Uterine smooth muscle cell (primary cell): ENCODE data around the gene OR6C68. TPM values are rescaled to one million over a fixed set of nuclear protein-coding genes. Genes with fewer than 3 reads are reported as not detected.

Experiments
- total RNA-seq: library from RNA; depleted of rRNA; stranded (reverse); fragments of >200 nt; gene quantifications from 2 replicates; pipeline ENCODE4 v1.2.3, GENCODE V29; 2014

OR6C68 gene
- not detected in 2 replicates for total RNA-seq

GRCh38 chr12:55492078-55492477 lies at the start of gene OR6C68:
Gene OR6C68, plus strand, starts transcription at chr12:55492378. Its CDS starts 0 bp downstream, at chr12:55492378.

GRCh38 chr12:55443776-55444175 lies 48.4 kb upstream of the OR6C68 start, which contains the start of gene OR6C2:
Gene OR6C2, plus strand, starts transcription at chr12:55444076. Its CDS starts 8,138 bp downstream, at chr12:55452214.

DNA sequence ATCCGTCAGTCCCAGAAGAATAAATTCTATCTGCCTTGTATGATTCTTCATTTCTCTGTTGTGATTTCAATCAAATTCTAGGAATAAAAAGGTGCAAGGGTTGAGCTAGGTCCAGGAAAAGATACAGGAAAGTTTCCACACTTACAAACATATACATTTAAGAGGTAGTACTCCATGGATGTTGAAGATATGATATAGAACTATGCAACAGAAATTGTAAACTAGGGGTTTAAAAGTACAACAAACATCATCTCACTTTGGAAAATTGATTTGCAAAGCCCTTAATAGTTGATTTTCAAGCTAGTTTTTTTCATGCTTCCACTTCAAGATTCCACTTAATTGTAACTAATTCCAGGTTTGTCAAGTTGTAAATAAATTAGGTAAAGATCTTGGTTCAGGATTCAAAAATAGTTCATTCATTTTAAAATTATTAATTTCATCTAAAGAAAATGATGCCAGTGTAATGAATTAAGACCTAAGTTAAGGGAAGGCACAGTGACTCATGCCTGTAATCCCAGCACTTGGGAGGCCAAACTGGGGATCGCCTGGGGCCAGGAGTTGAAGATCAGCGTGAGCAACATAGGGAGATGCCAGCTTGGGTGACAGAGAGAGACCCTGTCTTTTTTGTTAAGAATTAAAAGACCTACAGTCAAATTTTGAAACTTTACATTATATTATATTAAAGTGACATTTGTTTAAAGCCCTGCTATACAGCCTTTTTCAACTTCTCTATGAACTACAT lies 21.9 kb upstream of the OR6C68 start, which contains the start of gene OR6C70:
Gene OR6C70 (minus strand): TSS at position 51 of the 742 bp plus-strand sequence. CDS start 0 bp downstream, at position 51.

Other genes starting within 250 kb of the OR6C68 start
- not detected in 2 replicates for gene OR6C74, start 247.8 kb upstream of the OR6C68 start, total RNA-seq
- not detected in 2 replicates for gene OR6C6, start 195.8 kb upstream of the OR6C68 start, total RNA-seq
- not detected in 2 replicates for gene OR6C1, start 178.0 kb upstream of the OR6C68 start, total RNA-seq
- not detected in 2 replicates for gene OR6C3, start 161.6 kb upstream of the OR6C68 start, total RNA-seq
- not detected in 2 replicates for gene OR6C75, start 129.4 kb upstream of the OR6C68 start, total RNA-seq
- not detected in 2 replicates for gene OR6C65, start 91.8 kb upstream of the OR6C68 start, total RNA-seq
- gene OR6C76, start 66.1 kb upstream of the OR6C68 start, total RNA-seq = not detected in 2 replicates
- not detected in 2 replicates for gene OR6C2, start 48.3 kb upstream of the OR6C68 start, total RNA-seq
- not detected in 2 replicates for gene OR6C70, start 22.2 kb upstream of the OR6C68 start, total RNA-seq
- gene OR6C4, start 57.2 kb downstream of the OR6C68 start, total RNA-seq = not detected in 2 replicates
- not detected in 2 replicates for gene OR2AP1, start 80.1 kb downstream of the OR6C68 start, total RNA-seq
- gene OR10P1, start 144.5 kb downstream of the OR6C68 start, total RNA-seq = not detected in 2 replicates
- 26.6 and 47.0 TPM in 2 replicates for gene ITGA7, start 215.5 kb downstream of the OR6C68 start, total RNA-seq
- gene BLOC1S1, start 223.7 kb downstream of the OR6C68 start, total RNA-seq = 89.5 and 92.5 TPM in 2 replicates
- gene RDH5, start 228.0 kb downstream of the OR6C68 start, total RNA-seq = 11.9 and 17.7 TPM in 2 replicates
- 2,861 and 3,471 TPM in 2 replicates for gene CD63, start 236.6 kb downstream of the OR6C68 start, total RNA-seq